C4-2B (cell line): ENCODE measurements around the gene SORBS2.
A peak's percentile ranks its signal among the peaks of the same experiment; 100 is the strongest.

Experiments
- H3K27ac ChIP-seq: fragments of 450-650 bp; 2 replicates; pipeline ENCODE4 v1.5.1; 2017
- CTCF ChIP-seq: fragments of 450-650 bp; conservative IDR thresholded peaks from 2 replicates; pipeline ENCODE4 v1.5.1; 2017; ENCODE audit warnings: mild to moderate bottlenecking
- ZFX ChIP-seq: fragments of 450-650 bp; IDR thresholded peaks from 2 replicates; pipeline ENCODE4 v1.6.1; 2017

SORBS2 gene

GRCh38 chr4:185726931-185727330, 85.1 kb downstream of the SORBS2 start:
- TF ChIP-seq ZFX: no peak
- TF ChIP-seq CTCF: no peak
- H3K27ac ChIP-seq: no peak overlapping the region

- TF ChIP-seq ZFX (no peak), CTCF (no peak)
- H3K27ac ChIP-seq: no peak overlapping the region
Observed at GRCh38 chr4:185723631-185724260, 88.2 kb downstream of the SORBS2 start.

GRCh38 chr4:185722029-185722316, 90.0 kb downstream of the SORBS2 start:
- H3K27ac ChIP-seq: no peak overlapping the region
- TF ChIP-seq CTCF: no peak
- TF ChIP-seq ZFX: no peak

GRCh38 chr4:185721190-185722028, 90.6 kb downstream of the SORBS2 start:
- peak overlapping the region; percentile 47 for H3K27ac ChIP-seq
- TF ChIP-seq ZFX (no peak), CTCF (no peak)

- no peak overlapping the region for H3K27ac ChIP-seq
- no peak for TF ChIP-seq CTCF
- TF ChIP-seq ZFX: no peak
Observed at GRCh38 chr4:185719500-185719858, 92.5 kb downstream of the SORBS2 start.

GRCh38 chr4:185718578-185719499, 93.2 kb downstream of the SORBS2 start:
- no peak for TF ChIP-seq CTCF
- no peak for TF ChIP-seq ZFX
- no peak overlapping the region for H3K27ac ChIP-seq

GRCh38 chr4:185717377-185717741, 94.6 kb downstream of the SORBS2 start:
- no peak overlapping the region for H3K27ac ChIP-seq
- no peak for TF ChIP-seq ZFX
- no peak for TF ChIP-seq CTCF
